ENCODE measurements around the gene ZSWIM6. TPM values are rescaled to one million over a fixed set of nuclear protein-coding genes. Genes with fewer than 3 reads are reported as not detected.

ZSWIM6 gene
- total and polyA plus RNA-seq, 2 of the 4 experiments (the other 2 are of a cell fraction) = 10.8 to 14.1 TPM

DNA sequence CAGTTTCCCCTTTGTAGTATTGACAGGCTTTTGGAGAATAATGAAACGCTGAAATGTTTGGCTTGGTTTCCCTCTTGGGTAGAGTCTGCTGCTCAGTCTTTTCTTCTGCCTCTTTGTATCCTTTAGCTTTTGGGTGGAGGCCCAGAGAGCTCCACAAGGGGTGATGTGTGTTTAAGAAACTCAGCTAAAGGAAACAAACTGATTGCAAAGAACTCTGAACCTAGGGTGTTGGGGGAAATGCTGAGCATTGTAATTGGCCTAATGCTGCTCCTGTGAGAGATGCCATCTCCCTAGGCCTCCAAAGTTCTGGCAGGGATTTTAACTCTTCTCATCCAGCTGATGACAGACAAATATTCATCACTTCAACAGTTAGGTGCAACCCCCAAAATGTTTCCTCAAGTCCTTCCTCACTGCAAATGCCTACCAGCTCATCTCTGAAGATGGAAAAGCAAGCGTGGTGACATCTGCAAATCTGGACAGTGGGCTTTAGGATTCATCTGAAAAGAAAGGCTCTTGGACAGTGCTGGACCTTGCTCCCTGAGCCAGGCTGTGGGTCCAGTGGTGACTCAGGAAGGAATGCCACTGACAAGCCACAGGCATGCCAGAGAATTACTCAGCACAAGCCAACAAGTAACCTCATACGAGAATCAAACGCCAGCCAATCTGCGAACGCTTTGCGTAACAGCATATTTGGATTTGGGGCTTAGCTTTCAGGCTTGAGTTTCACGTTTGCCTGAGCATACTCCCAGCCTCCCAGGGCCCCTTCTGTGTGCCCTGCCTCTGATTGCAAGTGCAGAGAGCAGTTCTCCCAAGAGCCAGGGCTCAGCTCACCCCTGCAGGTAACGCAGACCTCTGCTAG lies 30.5 kb upstream of the ZSWIM6 start (continued):
- TF ChIP-seq, protein P1, sequence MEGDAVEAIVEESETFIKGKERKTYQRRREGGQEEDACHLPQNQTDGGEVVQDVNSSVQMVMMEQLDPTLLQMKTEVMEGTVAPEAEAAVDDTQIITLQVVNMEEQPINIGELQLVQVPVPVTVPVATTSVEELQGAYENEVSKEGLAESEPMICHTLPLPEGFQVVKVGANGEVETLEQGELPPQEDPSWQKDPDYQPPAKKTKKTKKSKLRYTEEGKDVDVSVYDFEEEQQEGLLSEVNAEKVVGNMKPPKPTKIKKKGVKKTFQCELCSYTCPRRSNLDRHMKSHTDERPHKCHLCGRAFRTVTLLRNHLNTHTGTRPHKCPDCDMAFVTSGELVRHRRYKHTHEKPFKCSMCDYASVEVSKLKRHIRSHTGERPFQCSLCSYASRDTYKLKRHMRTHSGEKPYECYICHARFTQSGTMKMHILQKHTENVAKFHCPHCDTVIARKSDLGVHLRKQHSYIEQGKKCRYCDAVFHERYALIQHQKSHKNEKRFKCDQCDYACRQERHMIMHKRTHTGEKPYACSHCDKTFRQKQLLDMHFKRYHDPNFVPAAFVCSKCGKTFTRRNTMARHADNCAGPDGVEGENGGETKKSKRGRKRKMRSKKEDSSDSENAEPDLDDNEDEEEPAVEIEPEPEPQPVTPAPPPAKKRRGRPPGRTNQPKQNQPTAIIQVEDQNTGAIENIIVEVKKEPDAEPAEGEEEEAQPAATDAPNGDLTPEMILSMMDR (conservative IDR thresholded peaks at IDR 0.05; ENCODE audit: low read depth, low read length) = peak; percentile 21; the same call in 1 of the 2 replicates
- TF ChIP-seq MAZ (IDR thresholded peaks at IDR 0.05; ENCODE audit: borderline replicate concordance, low read depth, low read length) (peak; percentile 23; the same call in 1 of the 2 replicates), CEBPB (IDR thresholded peaks at IDR 0.05; ENCODE audit: low read depth, low read length) (peak; percentile 97)
